Transverse colon (tissue), 4 donors: ENCODE data around the gene GPR12. TPM values are rescaled to one million over a fixed set of nuclear protein-coding genes. Genes with fewer than 3 reads are reported as not detected.

Experiments used
- DNase-seq: peaks from one replicate; pipeline ENCODE4 v3.0.0-alpha.2; 2019
- H3K27ac ChIP-seq, 4 donors: fragments of 200-600 bp; sonication (generic); 2 replicates each; pipeline ENCODE4 v1.5.1; 2016 to 2018; ENCODE audit warnings: inconsistent platforms in 4 of 4
- H3K27me3 ChIP-seq: fragments of 200-600 bp; sonication (generic); 2 replicates; pipeline ENCODE4 v1.5.1; 2017; ENCODE audit warnings: inconsistent platforms
- H3K36me3 ChIP-seq, 4 donors: fragments of 200-600 bp; sonication (generic); 2 replicates each; pipeline ENCODE4 v1.5.1; 2017 to 2019; ENCODE audit warnings: inconsistent platforms in 4 of 4
- H3K4me1 ChIP-seq, 4 donors: fragments of 200-600 bp; sonication (generic); 2 replicates each; pipeline ENCODE4 v1.5.1; 2017 to 2020; ENCODE audit warnings: inconsistent platforms in 4 of 4
- H3K4me3 ChIP-seq, 4 donors: fragments of 200-600 bp; sonication (generic); 1 replicate in 1 of 4; 2 replicates in 3 of 4; pipeline versions ENCODE4 v1.5.1 to v1.6.1; 2017 to 2019; ENCODE audit warnings: inconsistent platforms in 4 of 4
- H3K9me3 ChIP-seq, 2 donors: fragments of 200-600 bp; sonication (generic); 2 replicates each; pipeline ENCODE4 v1.5.1; 2017 to 2019; ENCODE audit warnings: inconsistent platforms in 2 of 2
- CTCF ChIP-seq, 5 experiments: fragments of 200-600 bp in 3 of 5; fragments of 450-650 bp in 2 of 5; sonication (generic) in 3 of 5; IDR thresholded peaks; 1 replicate in 2 of 5; 2 replicates in 3 of 5; pipeline ENCODE4 v1.5.1; 2016 to 2017; ENCODE audit warnings: antibody characterized with exemption in 5 of 5, inconsistent platforms in 3 of 5, mild to moderate bottlenecking in 2 of 5, moderate library complexity in 1 of 5
- EP300 ChIP-seq: sonication (generic); formaldehyde crosslinking; IDR thresholded peaks from one replicate; pipeline ENCODE4 v1.6.1; 2017; ENCODE audit warnings: antibody characterized with exemption, low read depth
- POLR2A ChIP-seq: fragments of 450-650 bp; IDR thresholded peaks from one replicate; pipeline ENCODE4 v1.6.1; 2016; ENCODE audit warnings: antibody characterized with exemption, mild to moderate bottlenecking, moderate library complexity
- POLR2AphosphoS5 ChIP-seq, 3 donors: sonication (generic); formaldehyde crosslinking; IDR thresholded peaks; one replicate each; pipeline ENCODE4 v1.6.1; 2016; ENCODE audit warnings: antibody characterized with exemption in 3 of 3
- WGBS, 2 donors: methylation state at CpG; one replicate each; pipeline ENCODE4 v1.1.5; 2018; ENCODE audit warnings: low coverage in 1 of 2; 5-methylcytosine and 5-hydroxymethylcytosine counted together
- in situ Hi-C, 4 donors: fragments of 200-750 bp; cut with MboI; loops; one replicate each; pipeline versions ENCODE4 v1.15.0 to v1.15.1; 2017; ENCODE audit warnings: low sequenced_read_pairs in 3 of 4, low pct_ligation_motif_present in 1 of 4, low pct_unique_long_range_greater_than_20kb in 1 of 4
- intact Hi-C: fragments of 100-400 bp; cut with DNase I; formaldehyde crosslinking; loops from one replicate; pipeline ENCODE4 v1.15.1; 2023; ENCODE audit warnings: low total_unique reads
- total RNA-seq, 4 donors: library from RNA; depleted of rRNA; stranded (reverse); fragments of >200 nt; gene quantifications; one replicate each; pipeline ENCODE4 v1.1.0, GENCODE V29; 2016

Gene GPR12
- total RNA-seq, 4 donors from 2014 or later, result 0.14 TPM; not detected in 3

- 71 to 81% methylated on average over 4 to 7 of the region's 7 CpGs for WGBS, 2 donors
Measured at GRCh38 chr13:26709461-26709860, 51.1 kb downstream of the GPR12 start.

GRCh38 chr13:26708007-26708297 is 52.6 kb downstream of the GPR12 start:
- Histone ChIP-seq H3K4me3 (no peak overlapping the region), H3K36me3 (no peaks in the 10 kb centered on the region), H3K9me3 (no peaks in the 10 kb centered on the region), H3K27ac (no peak overlapping the region), H3K27me3 (no peaks in the 10 kb centered on the region), H3K4me1 (no peaks in the 10 kb centered on the region)
- in situ Hi-C loops, result loop anchor here in 2 of 4 donors (10.0 to 25.0 kb wide), 2 partner anchors 229 to 523 kb away; no protein-coding TSS in a partner anchor
- intact Hi-C loops, result no loop called here
- TF ChIP-seq POLR2AphosphoS5 (IDR thresholded peaks at IDR 0.05) (no peak), CTCF (IDR thresholded peaks at IDR 0.05) (no peak), POLR2A (no peak), EP300 (no peak)
- 91% methylated on average over 4 to 6 of the region's 6 CpGs for WGBS, 2 donors
- no peak for DNase-seq

More at GRCh38 chr13:26709461-26709860, 51.1 kb downstream of the GPR12 start:
- Histone ChIP-seq H3K4me1 (no peaks in the 10 kb centered on the region), H3K27me3 (no peaks in the 10 kb centered on the region), H3K9me3 (no peaks in the 10 kb centered on the region), H3K4me3 (no peak overlapping the region), H3K36me3 (no peaks in the 10 kb centered on the region), H3K27ac (no peak overlapping the region)
- intact Hi-C loops (no loop called here), in situ Hi-C loops (loop anchor here in 2 of 4 donors (10.0 to 25.0 kb wide), 2 partner anchors 228 to 525 kb away; no protein-coding TSS in a partner anchor)
- DNase-seq, result no peak
- TF ChIP-seq POLR2A (no peak), POLR2AphosphoS5 (IDR thresholded peaks at IDR 0.05) (no peak), EP300 (no peak), CTCF (IDR thresholded peaks at IDR 0.05) (no peak)

- intact Hi-C loops, result no loop called here
- in situ Hi-C loops, result loop anchor here in 2 of 4 donors (10.0 to 25.0 kb wide), 2 partner anchors 230 to 523 kb away; no protein-coding TSS in a partner anchor
- Histone ChIP-seq H3K27me3 (peaks cover 3% of the 10 kb centered on the region), H3K9me3 (no peaks in the 10 kb centered on the region), H3K27ac (no peak overlapping the region), H3K36me3 (no peaks in the 10 kb centered on the region), H3K4me3 (no peak overlapping the region), H3K4me1 (no peaks in the 10 kb centered on the region)
- DNase-seq, result no peak
- peak; percentile 26 to 56 (median 50) for TF ChIP-seq CTCF (IDR thresholded peaks at IDR 0.05)
- no peak for TF ChIP-seq POLR2AphosphoS5 (IDR thresholded peaks at IDR 0.05)
- WGBS, 2 donors, result 46% methylated on average over 13 of the region's 13 CpGs; no CpG with 5 or more reads in 1 of the 2 donors
Measured at GRCh38 chr13:26707122-26708006, 53.2 kb downstream of the GPR12 start.

GRCh38 chr13:26706381-26706780 is 54.2 kb downstream of the GPR12 start:
- Histone ChIP-seq H3K36me3 (no peaks in the 10 kb centered on the region), H3K9me3 (no peaks in the 10 kb centered on the region), H3K27me3 (peaks cover 6% of the 10 kb centered on the region), H3K4me1 (no peaks in the 10 kb centered on the region), H3K27ac (no peak overlapping the region), H3K4me3 (no peak overlapping the region)
- in situ Hi-C loops, result loop anchor here in 2 of 4 donors (10.0 to 25.0 kb wide), 2 partner anchors 231 to 522 kb away; no protein-coding TSS in a partner anchor
- TF ChIP-seq CTCF (IDR thresholded peaks at IDR 0.05), result no peak
- no peak for TF ChIP-seq EP300
- TF ChIP-seq POLR2AphosphoS5 (IDR thresholded peaks at IDR 0.05), result no peak
- TF ChIP-seq POLR2A, result no peak
- intact Hi-C loops, result no loop called here
- 59% methylated on average over 7 of the region's 7 CpGs; no CpG with 5 or more reads in 1 of the 2 donors for WGBS, 2 donors
- DNase-seq, result no peak
